DOHH2 (cell line): ENCODE measurements around the gene KHDRBS2.

Experiments
- H3F3A ChIP-seq: fragments of 200-600 bp; sonication (generic), shearing (Covaris generic); 2 replicates; pipeline ENCODE4 v1.6.0; 2016; ENCODE audit warnings: antibody characterized with exemption, mild to moderate bottlenecking; ENCODE audit not compliant: control insufficient read depth, insufficient read depth
- H3K27ac ChIP-seq: fragments of 200-600 bp; sonication (generic); 2 replicates; pipeline ENCODE4 v1.5.1; 2014; ENCODE audit warnings: low read depth, mild to moderate bottlenecking, low read length, moderate library complexity
- H3K27me3 ChIP-seq: fragments of 200-600 bp; sonication (generic); 2 replicates; pipeline ENCODE4 v1.6.1; 2014; ENCODE audit warnings: mild to moderate bottlenecking, low read length, mixed read lengths; ENCODE audit not compliant: control insufficient read depth
- H3K36me3 ChIP-seq: fragments of 200-600 bp; sonication (generic); 2 replicates; pipeline ENCODE4 v1.6.1; 2014; ENCODE audit warnings: mild to moderate bottlenecking, low read length, moderate library complexity, mixed read lengths; ENCODE audit not compliant: control insufficient read depth
- H3K4me1 ChIP-seq: fragments of 200-600 bp; sonication (generic); 2 replicates; pipeline ENCODE4 v1.6.1; 2014; ENCODE audit warnings: mild to moderate bottlenecking, low read length, mixed read lengths; ENCODE audit not compliant: control insufficient read depth
- H3K4me2 ChIP-seq: fragments of 200-600 bp; sonication (generic); 2 replicates; pipeline ENCODE4 v1.6.0; 2014; ENCODE audit warnings: mild to moderate bottlenecking, low read length, moderate library complexity
- H3K4me3 ChIP-seq: fragments of 200-600 bp; sonication (generic); 2 replicates; pipeline ENCODE4 v1.5.1; 2014; ENCODE audit warnings: mild to moderate bottlenecking, low read length, mixed read lengths
- H3K79me2 ChIP-seq: fragments of 200-600 bp; sonication (generic); 2 replicates; pipeline ENCODE4 v1.6.1; 2014; ENCODE audit warnings: mild to moderate bottlenecking, low read length, mixed read lengths; ENCODE audit not compliant: control insufficient read depth
- H3K9me2 ChIP-seq: fragments of 200-600 bp; sonication (generic); replicated peaks from 2 replicates; pipeline ENCODE4 v1.6.1; 2014; ENCODE audit warnings: mild to moderate bottlenecking, low read length, mixed read lengths; ENCODE audit not compliant: control insufficient read depth
- H3K9me3 ChIP-seq: fragments of 200-600 bp; sonication (generic); 2 replicates; pipeline ENCODE4 v1.6.1; 2014; ENCODE audit warnings: antibody characterized with exemption, low read length, mixed read lengths; ENCODE audit not compliant: control insufficient read depth, insufficient read depth
- H4K20me1 ChIP-seq: fragments of 200-600 bp; sonication (generic); 2 replicates; pipeline ENCODE4 v1.6.0; 2014; ENCODE audit warnings: low read depth, mild to moderate bottlenecking, antibody characterized with exemption, low read length, moderate library complexity; ENCODE audit not compliant: control insufficient read depth, insufficient read depth
- EZH2phosphoT487 ChIP-seq: fragments of 200-600 bp; sonication (generic); IDR thresholded peaks from 2 replicates; pipeline ENCODE4 v1.6.1; 2017; ENCODE audit warnings: borderline replicate concordance, mild to moderate bottlenecking, antibody characterized with exemption, low read length, moderate library complexity, mixed read lengths
- TF ChIP-seq, protein P1 (sequence below): fragments of 200-600 bp; sonication (generic); IDR thresholded peaks from one replicate; pipeline ENCODE4 v1.5.1; 2014; ENCODE audit warnings: antibody characterized with exemption, mild to moderate bottlenecking, low read depth, low read length; ENCODE audit not compliant: poor library complexity, severe bottlenecking

Gene KHDRBS2

DNA sequence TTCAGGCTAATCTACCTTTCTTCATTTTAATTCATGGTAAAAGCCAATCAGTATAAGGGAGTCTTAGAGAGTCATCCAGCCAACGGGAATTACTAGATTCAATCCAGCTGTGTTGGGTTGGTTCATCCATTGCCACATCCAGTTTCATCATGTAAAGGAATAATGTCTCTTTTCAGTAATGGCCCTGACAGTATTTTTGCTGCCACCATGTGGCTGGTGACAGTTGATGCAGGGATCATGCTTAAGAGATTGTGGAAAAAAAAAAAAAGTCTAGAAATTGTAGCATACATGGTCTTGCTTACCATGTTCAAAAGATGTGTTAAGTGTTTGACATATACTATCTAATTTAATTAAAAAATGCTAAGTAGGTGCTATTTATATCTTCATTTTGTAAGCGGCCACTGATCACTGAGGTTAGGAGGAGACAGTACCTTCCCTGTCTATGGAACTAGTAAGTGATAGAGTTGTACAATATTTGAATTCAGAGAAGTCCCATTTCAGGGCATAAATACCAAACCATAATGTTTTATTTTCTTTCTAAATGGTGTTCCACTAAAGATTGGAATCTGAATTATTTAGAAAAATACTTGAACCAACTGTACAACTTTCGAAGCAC lies 135.9 kb downstream of the KHDRBS2 start:
- H3K4me1 ChIP-seq, result no peaks in the 10 kb centered on the region
- no peaks in the 10 kb centered on the region for H3K27me3 ChIP-seq
- H3K27ac ChIP-seq, result no peak overlapping the region
- H3F3A ChIP-seq, result no peaks in the 10 kb centered on the region
- no peaks in the 10 kb centered on the region for H3K79me2 ChIP-seq
- H3K4me3 ChIP-seq, result no peak overlapping the region
- H4K20me1 ChIP-seq, result no peaks in the 10 kb centered on the region
- H3K9me2 ChIP-seq, result no peaks in the 10 kb centered on the region
- no peak for TF ChIP-seq EZH2phosphoT487
- TF ChIP-seq, protein P1, sequence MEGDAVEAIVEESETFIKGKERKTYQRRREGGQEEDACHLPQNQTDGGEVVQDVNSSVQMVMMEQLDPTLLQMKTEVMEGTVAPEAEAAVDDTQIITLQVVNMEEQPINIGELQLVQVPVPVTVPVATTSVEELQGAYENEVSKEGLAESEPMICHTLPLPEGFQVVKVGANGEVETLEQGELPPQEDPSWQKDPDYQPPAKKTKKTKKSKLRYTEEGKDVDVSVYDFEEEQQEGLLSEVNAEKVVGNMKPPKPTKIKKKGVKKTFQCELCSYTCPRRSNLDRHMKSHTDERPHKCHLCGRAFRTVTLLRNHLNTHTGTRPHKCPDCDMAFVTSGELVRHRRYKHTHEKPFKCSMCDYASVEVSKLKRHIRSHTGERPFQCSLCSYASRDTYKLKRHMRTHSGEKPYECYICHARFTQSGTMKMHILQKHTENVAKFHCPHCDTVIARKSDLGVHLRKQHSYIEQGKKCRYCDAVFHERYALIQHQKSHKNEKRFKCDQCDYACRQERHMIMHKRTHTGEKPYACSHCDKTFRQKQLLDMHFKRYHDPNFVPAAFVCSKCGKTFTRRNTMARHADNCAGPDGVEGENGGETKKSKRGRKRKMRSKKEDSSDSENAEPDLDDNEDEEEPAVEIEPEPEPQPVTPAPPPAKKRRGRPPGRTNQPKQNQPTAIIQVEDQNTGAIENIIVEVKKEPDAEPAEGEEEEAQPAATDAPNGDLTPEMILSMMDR, result peak; percentile 80
- no peaks in the 10 kb centered on the region for H3K9me3 ChIP-seq
- H3K4me2 ChIP-seq, result no peak overlapping the region
- no peaks in the 10 kb centered on the region for H3K36me3 ChIP-seq

DNA sequence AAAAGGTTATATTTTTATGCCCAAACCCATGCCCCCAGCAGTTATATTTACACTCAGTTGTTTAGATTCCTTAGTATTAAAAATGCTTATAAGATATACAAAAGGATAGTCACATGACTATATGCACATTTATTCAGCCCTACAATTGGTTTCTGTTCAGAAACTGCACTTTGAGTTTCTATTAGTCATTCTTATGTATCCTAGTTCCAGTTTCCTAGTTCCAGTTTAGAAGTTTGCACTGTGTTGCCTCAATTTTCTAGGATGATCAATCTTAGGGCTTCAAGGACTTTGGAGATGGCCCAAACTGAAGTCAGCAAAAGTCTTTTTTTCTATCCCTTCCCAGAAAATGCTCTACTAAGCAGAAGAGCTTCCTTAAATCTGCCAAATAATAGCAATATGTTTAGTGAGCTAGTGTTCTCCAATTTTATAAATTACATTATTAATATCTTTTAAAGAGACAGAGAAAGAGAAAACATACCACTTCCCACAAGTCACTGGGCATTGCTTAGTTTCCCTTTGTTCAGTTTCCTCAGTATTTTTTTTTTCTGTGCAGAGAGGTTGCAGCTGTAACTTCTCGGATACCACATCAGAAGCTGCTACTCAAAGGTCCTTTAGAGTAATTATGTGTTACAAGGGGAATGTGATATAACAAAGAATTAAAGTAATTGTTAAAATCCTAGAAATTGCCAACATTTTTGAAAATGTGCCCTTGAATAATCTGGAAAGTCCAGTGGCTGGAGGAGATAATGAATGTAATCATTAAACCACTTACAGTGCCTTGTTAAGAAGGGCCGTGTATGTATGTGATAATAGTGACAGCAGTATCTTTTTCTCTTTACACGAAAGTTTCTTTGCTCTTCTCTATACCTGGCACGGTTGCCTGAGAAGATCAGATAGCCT lies 138.8 kb downstream of the KHDRBS2 start:
- Histone ChIP-seq H3K9me3 (no peaks in the 10 kb centered on the region), H3K9me2 (no peaks in the 10 kb centered on the region), H3K36me3 (no peaks in the 10 kb centered on the region), H3K4me3 (no peak overlapping the region), H3K27ac (no peak overlapping the region), H3F3A (no peaks in the 10 kb centered on the region), H3K4me1 (no peaks in the 10 kb centered on the region), H4K20me1 (no peaks in the 10 kb centered on the region), H3K27me3 (no peaks in the 10 kb centered on the region), H3K79me2 (no peaks in the 10 kb centered on the region), H3K4me2 (no peak overlapping the region)
- TF ChIP-seq, protein P1, result no peak
- no peak for TF ChIP-seq EZH2phosphoT487

DNA sequence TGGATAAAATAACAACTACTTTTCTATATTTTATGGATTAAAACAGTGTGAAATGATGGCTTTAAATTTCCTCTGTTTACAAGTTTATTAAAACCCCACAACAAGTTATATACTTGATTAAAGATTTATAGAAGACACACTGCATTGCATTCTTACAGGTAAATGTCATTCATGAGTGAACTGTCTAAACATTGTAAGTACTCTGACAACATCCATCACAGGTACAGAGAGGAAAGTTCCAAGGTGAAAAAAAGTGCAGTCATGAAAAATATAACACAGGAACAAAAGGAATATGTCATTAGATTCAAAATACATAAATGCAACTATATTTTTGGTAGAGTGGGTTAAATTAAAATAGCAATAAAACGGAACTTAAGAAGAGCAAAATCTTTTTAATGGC lies 156.9 kb downstream of the KHDRBS2 start:
- no peak overlapping the region for H3K27ac ChIP-seq
- no peak overlapping the region for H3K4me3 ChIP-seq
- H3F3A ChIP-seq, result no peaks in the 10 kb centered on the region
- no peaks in the 10 kb centered on the region; the same call in 1 of the 2 replicates for H3K9me2 ChIP-seq
- H4K20me1 ChIP-seq, result no peaks in the 10 kb centered on the region
- TF ChIP-seq, protein P1, result no peak
- TF ChIP-seq EZH2phosphoT487, result no peak
- H3K4me2 ChIP-seq, result no peak overlapping the region
- no peaks in the 10 kb centered on the region for H3K27me3 ChIP-seq
- no peaks in the 10 kb centered on the region for H3K4me1 ChIP-seq
- no peaks in the 10 kb centered on the region for H3K36me3 ChIP-seq
- no peaks in the 10 kb centered on the region for H3K9me3 ChIP-seq
- no peaks in the 10 kb centered on the region for H3K79me2 ChIP-seq
